Esophagus squamous epithelium (tissue), 5 donors: ENCODE data around the gene HPCAL4. TPM values are rescaled to one million over a fixed set of nuclear protein-coding genes. Genes with fewer than 3 reads are reported as not detected.

ENCODE experiments used
- DNase-seq: peaks from one replicate; lab custom pipeline; 2025; lab: John Stamatoyannopoulos, UW
- H3K27ac ChIP-seq, 4 donors: fragments of 200-600 bp; sonication (generic); one replicate each; pipeline ENCODE4 v1.5.1; 2016 to 2019; ENCODE audit warnings: mild to moderate bottlenecking in 1 of 4
- H3K27me3 ChIP-seq, 4 donors: fragments of 200-600 bp; sonication (generic); 1 replicate in 3 of 4; 2 replicates in 1 of 4; pipeline versions ENCODE4 v1.5.1 to v1.6.0; 2017 to 2021; ENCODE audit warnings: antibody characterized with exemption in 1 of 4
- H3K36me3 ChIP-seq, 3 donors: fragments of 200-600 bp; sonication (generic); one replicate each; pipeline ENCODE4 v1.5.1; 2016 to 2019
- H3K4me1 ChIP-seq, 3 donors: fragments of 200-600 bp; sonication (generic); one replicate each; pipeline ENCODE4 v1.5.1; 2017 to 2019
- H3K4me3 ChIP-seq, 4 donors: fragments of 200-600 bp; sonication (generic); 1 replicate in 3 of 4; 2 replicates in 1 of 4; pipeline ENCODE4 v1.5.1; 2016 to 2019; ENCODE audit warnings: mild to moderate bottlenecking in 2 of 4, moderate library complexity in 1 of 4
- H3K9me3 ChIP-seq, 3 donors: fragments of 200-600 bp; sonication (generic); one replicate each; pipeline ENCODE4 v1.5.1; 2016 to 2019
- CTCF ChIP-seq, 6 experiments: fragments of 450-650 bp in 4 of 6; fragments of 200-600 bp in 2 of 6; sonication (generic) in 2 of 6; IDR thresholded peaks; one replicate each; pipeline ENCODE4 v1.5.1; 2016 to 2019; ENCODE audit warnings: antibody characterized with exemption in 6 of 6, mild to moderate bottlenecking in 4 of 6, moderate library complexity in 4 of 6
- POLR2A ChIP-seq, 4 donors: fragments of 450-650 bp; IDR thresholded peaks; one replicate each; pipeline ENCODE4 v1.6.1; 2017; ENCODE audit warnings: antibody characterized with exemption in 4 of 4, mild to moderate bottlenecking in 4 of 4, moderate library complexity in 3 of 4
- WGBS, 2 donors: methylation state at CpG; one replicate each; pipeline ENCODE4 v1.1.5; 2018; 5-methylcytosine and 5-hydroxymethylcytosine counted together
- intact Hi-C: fragments of 100-400 bp; cut with DNase I; formaldehyde crosslinking; loops from one replicate; pipeline ENCODE4 v1.15.0; 2022
- total RNA-seq, 4 donors: library from RNA; depleted of rRNA; stranded (reverse); fragments of >200 nt; gene quantifications; one replicate each; pipeline ENCODE4 v1.1.0, GENCODE V29; 2016
- donor health status: DM: yes; HTN: yes; CAD: no.

Gene HPCAL4
- total RNA-seq, 4 donors from 2014 or later: 0.19 to 0.41 TPM; not detected in 2

- peaks cover 14 to 24% (median 19%) of the 10 kb centered on the region in 3 donors for H3K4me1 ChIP-seq
- intact Hi-C loops: no loop called here
- no peak for DNase-seq
- H3K9me3 ChIP-seq: no peaks in the 10 kb centered on the region
- H3K36me3 ChIP-seq: no peaks in the 10 kb centered on the region
- peaks cover 0 to 94% (median 7%) of the 10 kb centered on the region in 4 donors for H3K27me3 ChIP-seq
- peak overlapping the region in 3 of 4 donors; percentile 14 to 44 (median 25) for H3K27ac ChIP-seq
- H3K4me3 ChIP-seq: peak overlapping the region; percentile 1 to 70 (median 36)
- 14 to 29% methylated on average over 10 to 29 of the region's 56 CpGs for WGBS, 2 donors
- TF ChIP-seq POLR2A (IDR thresholded peaks at IDR 0.05) (no peak), CTCF (IDR thresholded peaks at IDR 0.05) (no peak)
Measured at GRCh38 chr1:39692152-39693074, 1.2 kb upstream of the HPCAL4 start.

- H3K27me3 ChIP-seq: peaks cover 0 to 95% (median 7%) of the 10 kb centered on the region in 4 donors
- no peaks in the 10 kb centered on the region for H3K36me3 ChIP-seq
- H3K9me3 ChIP-seq: no peaks in the 10 kb centered on the region
- intact Hi-C loops: no loop called here
- no peak for DNase-seq
- peak overlapping the region in 1 of 4 donors; percentile 22 for H3K27ac ChIP-seq
- H3K4me3 ChIP-seq: peak overlapping the region in 3 of 4 donors; percentile 27 to 70 (median 44)
- peaks cover 14 to 24% (median 19%) of the 10 kb centered on the region in 3 donors for H3K4me1 ChIP-seq
- WGBS, 2 donors: 16 to 30% methylated on average over 8 to 15 of the region's 28 CpGs
- TF ChIP-seq POLR2A (IDR thresholded peaks at IDR 0.05): peak in 1 of 4 donors; percentile 38
- no peak for TF ChIP-seq CTCF (IDR thresholded peaks at IDR 0.05)
Measured at GRCh38 chr1:39690794-39691382, 345 bp downstream of the HPCAL4 start.

- Histone ChIP-seq H3K27me3 (peaks cover 0 to 95% (median 7%) of the 10 kb centered on the region in 4 donors), H3K27ac (no peak overlapping the region), H3K9me3 (no peaks in the 10 kb centered on the region), H3K4me3 (no peak overlapping the region), H3K36me3 (no peaks in the 10 kb centered on the region), H3K4me1 (peaks cover 14 to 24% (median 19%) of the 10 kb centered on the region in 3 donors)
- TF ChIP-seq POLR2A (IDR thresholded peaks at IDR 0.05): no peak
- TF ChIP-seq CTCF (IDR thresholded peaks at IDR 0.05): no peak
- intact Hi-C loops: no loop called here
- DNase-seq: no peak
- 14 to 26% methylated on average over 2 of the region's 2 CpGs for WGBS, 2 donors
Measured at GRCh38 chr1:39690225-39690624, 1.0 kb downstream of the HPCAL4 start.

GRCh38 chr1:39689635-39690034 is 1.6 kb downstream of the HPCAL4 start:
- TF ChIP-seq POLR2A (IDR thresholded peaks at IDR 0.05) (no peak), CTCF (IDR thresholded peaks at IDR 0.05) (no peak)
- H3K4me1 ChIP-seq: peaks cover 14 to 24% (median 19%) of the 10 kb centered on the region in 3 donors
- intact Hi-C loops: no loop called here
- H3K27ac ChIP-seq: no peak overlapping the region
- H3K9me3 ChIP-seq: no peaks in the 10 kb centered on the region
- no peak for DNase-seq
- H3K27me3 ChIP-seq: peaks cover 0 to 95% (median 7%) of the 10 kb centered on the region in 4 donors
- H3K4me3 ChIP-seq: no peak overlapping the region
- H3K36me3 ChIP-seq: no peaks in the 10 kb centered on the region

- 47 to 61% methylated on average over 2 of the region's 2 CpGs for WGBS, 2 donors
- no peak overlapping the region for H3K27ac ChIP-seq
- TF ChIP-seq CTCF (IDR thresholded peaks at IDR 0.05): no peak
- no peak for TF ChIP-seq POLR2A (IDR thresholded peaks at IDR 0.05)
- H3K27me3 ChIP-seq: peaks cover 0 to 95% (median 7%) of the 10 kb centered on the region in 4 donors
- no peaks in the 10 kb centered on the region for H3K36me3 ChIP-seq
- no peak for DNase-seq
- intact Hi-C loops: no loop called here
- H3K4me3 ChIP-seq: no peak overlapping the region
- H3K9me3 ChIP-seq: no peaks in the 10 kb centered on the region
- H3K4me1 ChIP-seq: peaks cover 14 to 24% (median 19%) of the 10 kb centered on the region in 3 donors
Measured at GRCh38 chr1:39689214-39689613, 2.0 kb downstream of the HPCAL4 start.
